CD4-positive, alpha-beta T cell treated with Interleukin-17A for 1 hour (primary cell): Measurements from ENCODE around the gene DHRS2.
"Not testable (repeated sequence)": the region's sequence is repeated elsewhere in the genome, so short reads cannot be mapped to it uniquely, and the experiment has no call there.

ENCODE experiments used
- DNase-seq: peaks from one replicate; pipeline ENCODE4 v3.0.0-alpha.2; 2020

Gene DHRS2

GRCh38 chr14:23636317-23637211 is at the start of gene DHRS2:
DHRS2 (plus strand) TSS chr14:23636364; CDS start chr14:23638865, 2,501 bp downstream.
- no peak for DNase-seq

- peak; percentile 85 for DNase-seq
Observed at GRCh38 chr14:23588884-23589598, 47.1 kb upstream of the DHRS2 start.

- no peak for DNase-seq
Observed at GRCh38 chr14:23589606-23590005, 46.6 kb upstream of the DHRS2 start.

GRCh38 chr14:23590198-23590597 is 46.0 kb upstream of the DHRS2 start:
- DNase-seq: no peak

- not testable (repeated sequence) for DNase-seq
Observed at GRCh38 chr14:23594191-23594590, 42.0 kb upstream of the DHRS2 start.

GRCh38 chr14:23600322-23600707 is 35.8 kb upstream of the DHRS2 start:
- no peak for DNase-seq

GRCh38 chr14:23600806-23601205 is 35.4 kb upstream of the DHRS2 start:
- DNase-seq: no peak

GRCh38 chr14:23601424-23601823 is 34.7 kb upstream of the DHRS2 start:
- no peak for DNase-seq

- DNase-seq: no peak
Observed at GRCh38 chr14:23601845-23602180, 34.4 kb upstream of the DHRS2 start.

GRCh38 chr14:23602181-23603095 is 33.7 kb upstream of the DHRS2 start:
- no peak for DNase-seq

GRCh38 chr14:23603103-23603502 is 33.1 kb upstream of the DHRS2 start:
- no peak for DNase-seq

- DNase-seq: no peak
Observed at GRCh38 chr14:23604148-23604547, 32.0 kb upstream of the DHRS2 start.

- DNase-seq: no peak
Observed at GRCh38 chr14:23604675-23605170, 31.4 kb upstream of the DHRS2 start.

GRCh38 chr14:23605931-23606585 is 30.1 kb upstream of the DHRS2 start:
- DNase-seq: no peak

GRCh38 chr14:23608454-23608853 is 27.7 kb upstream of the DHRS2 start:
- DNase-seq: no peak

GRCh38 chr14:23609001-23609400 is 27.2 kb upstream of the DHRS2 start:
- DNase-seq: no peak

- DNase-seq: not testable (repeated sequence)
Observed at GRCh38 chr14:23609411-23610089, 26.6 kb upstream of the DHRS2 start.

GRCh38 chr14:23610090-23610814 is 25.9 kb upstream of the DHRS2 start:
- peak; percentile 48 for DNase-seq

- DNase-seq: peak; percentile 6
Observed at GRCh38 chr14:23610815-23611289, 25.3 kb upstream of the DHRS2 start.

GRCh38 chr14:23612354-23612732 is 23.8 kb upstream of the DHRS2 start:
- no peak for DNase-seq

GRCh38 chr14:23612802-23613201 is 23.4 kb upstream of the DHRS2 start:
- DNase-seq: no peak
